ENCODE data around the gene RNF146. TPM values are rescaled to one million over a fixed set of nuclear protein-coding genes. Genes with fewer than 3 reads are reported as not detected.

RNF146 gene
- total and polyA plus RNA-seq, 2 of the 13 experiments (the other 11 are each of a cell fraction or from before 2014, with no cell fraction given), result 18.8 to 27.6 TPM

GRCh38 chr6:127297502-127298070 lies 30.9 kb downstream of the RNF146 start (continued):
- TF ChIP-seq THYN1 (CRISPR knock-in tag; IDR thresholded peaks at IDR 0.05; ENCODE audit: borderline replicate concordance, low read depth) (no peak), HNRNPK (IDR thresholded peaks at IDR 0.05; ENCODE audit: low read depth, low read length, poor library complexity, severe bottlenecking) (no peak), ZEB1 (IDR thresholded peaks at IDR 0.05; ENCODE audit: insufficient replicate concordance, low read depth) (peak; percentile 99), POGZ (CRISPR knock-in tag; IDR thresholded peaks at IDR 0.05) (peak; percentile 49; the same call in 1 of the 2 replicates), CHD2 (IDR thresholded peaks at IDR 0.05; ENCODE audit: low read depth, low read length) (no peak), KMT2B (CRISPR knock-in tag; IDR thresholded peaks at IDR 0.05) (no peak), RELA (CRISPR knock-in tag; IDR thresholded peaks at IDR 0.05) (no peak), HNRNPUL1 (IDR thresholded peaks at IDR 0.05; ENCODE audit: low read depth, low read length) (0 out of 2 replicates have a peak, but pooled peaks have one; percentile 46), TBX2 (CRISPR knock-in tag; IDR thresholded peaks at IDR 0.05; ENCODE audit: borderline replicate concordance) (peak; percentile 28; the same call in 1 of the 2 replicates), MIER2 (CRISPR knock-in tag; IDR thresholded peaks at IDR 0.05) (no peak), KDM6A (CRISPR knock-in tag; IDR thresholded peaks at IDR 0.05; ENCODE audit: low read depth) (no peak), YEATS4 (CRISPR knock-in tag; IDR thresholded peaks at IDR 0.05; ENCODE audit: borderline replicate concordance) (no peak), ZNF441 (CRISPR knock-in tag; IDR thresholded peaks at IDR 0.05; ENCODE audit: borderline replicate concordance) (no peak), TP53 (CRISPR knock-in tag; conservative IDR thresholded peaks at IDR 0.05) (no peak), SATB2 (CRISPR knock-in tag; IDR thresholded peaks at IDR 0.05) (no peak), CEBPG (CRISPR knock-in tag; IDR thresholded peaks at IDR 0.05) (0 out of 2 replicates have a peak, but pooled peaks have one; percentile 46), TEAD2 (CRISPR knock-in tag; IDR thresholded peaks at IDR 0.05) (no peak), PCBP2 (optimal IDR thresholded peaks at IDR 0.05; ENCODE audit: low read depth, low read length, poor library complexity, severe bottlenecking) (no peak)
- TF ChIP-seq, protein P1, sequence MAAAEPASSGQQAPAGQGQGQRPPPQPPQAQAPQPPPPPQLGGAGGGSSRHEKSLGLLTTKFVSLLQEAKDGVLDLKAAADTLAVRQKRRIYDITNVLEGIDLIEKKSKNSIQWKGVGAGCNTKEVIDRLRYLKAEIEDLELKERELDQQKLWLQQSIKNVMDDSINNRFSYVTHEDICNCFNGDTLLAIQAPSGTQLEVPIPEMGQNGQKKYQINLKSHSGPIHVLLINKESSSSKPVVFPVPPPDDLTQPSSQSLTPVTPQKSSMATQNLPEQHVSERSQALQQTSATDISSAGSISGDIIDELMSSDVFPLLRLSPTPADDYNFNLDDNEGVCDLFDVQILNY (CRISPR knock-in tag; conservative IDR thresholded peaks at IDR 0.05), result no peak
- TF ChIP-seq, protein P2, sequence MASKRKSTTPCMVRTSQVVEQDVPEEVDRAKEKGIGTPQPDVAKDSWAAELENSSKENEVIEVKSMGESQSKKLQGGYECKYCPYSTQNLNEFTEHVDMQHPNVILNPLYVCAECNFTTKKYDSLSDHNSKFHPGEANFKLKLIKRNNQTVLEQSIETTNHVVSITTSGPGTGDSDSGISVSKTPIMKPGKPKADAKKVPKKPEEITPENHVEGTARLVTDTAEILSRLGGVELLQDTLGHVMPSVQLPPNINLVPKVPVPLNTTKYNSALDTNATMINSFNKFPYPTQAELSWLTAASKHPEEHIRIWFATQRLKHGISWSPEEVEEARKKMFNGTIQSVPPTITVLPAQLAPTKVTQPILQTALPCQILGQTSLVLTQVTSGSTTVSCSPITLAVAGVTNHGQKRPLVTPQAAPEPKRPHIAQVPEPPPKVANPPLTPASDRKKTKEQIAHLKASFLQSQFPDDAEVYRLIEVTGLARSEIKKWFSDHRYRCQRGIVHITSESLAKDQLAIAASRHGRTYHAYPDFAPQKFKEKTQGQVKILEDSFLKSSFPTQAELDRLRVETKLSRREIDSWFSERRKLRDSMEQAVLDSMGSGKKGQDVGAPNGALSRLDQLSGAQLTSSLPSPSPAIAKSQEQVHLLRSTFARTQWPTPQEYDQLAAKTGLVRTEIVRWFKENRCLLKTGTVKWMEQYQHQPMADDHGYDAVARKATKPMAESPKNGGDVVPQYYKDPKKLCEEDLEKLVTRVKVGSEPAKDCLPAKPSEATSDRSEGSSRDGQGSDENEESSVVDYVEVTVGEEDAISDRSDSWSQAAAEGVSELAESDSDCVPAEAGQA (IDR thresholded peaks at IDR 0.05; ENCODE audit: low read depth), result no peak
- TF ChIP-seq, protein P2 (CRISPR knock-in tag; IDR thresholded peaks at IDR 0.05; ENCODE audit: borderline replicate concordance), result no peak
- TF ChIP-seq, protein P3, sequence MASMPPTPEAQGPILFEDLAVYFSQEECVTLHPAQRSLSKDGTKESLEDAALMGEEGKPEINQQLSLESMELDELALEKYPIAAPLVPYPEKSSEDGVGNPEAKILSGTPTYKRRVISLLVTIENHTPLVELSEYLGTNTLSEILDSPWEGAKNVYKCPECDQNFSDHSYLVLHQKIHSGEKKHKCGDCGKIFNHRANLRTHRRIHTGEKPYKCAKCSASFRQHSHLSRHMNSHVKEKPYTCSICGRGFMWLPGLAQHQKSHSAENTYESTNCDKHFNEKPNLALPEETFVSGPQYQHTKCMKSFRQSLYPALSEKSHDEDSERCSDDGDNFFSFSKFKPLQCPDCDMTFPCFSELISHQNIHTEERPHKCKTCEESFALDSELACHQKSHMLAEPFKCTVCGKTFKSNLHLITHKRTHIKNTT (CRISPR knock-in tag; IDR thresholded peaks at IDR 0.05), result no peak
